GM21360 (cell line): ENCODE measurements around the gene TBL1XR1.

Experiments used
- ATAC-seq: cut with Tn5 transposase; IDR thresholded peaks from one replicate; pipeline ENCODE4 v1.9.1; 2021; ENCODE audit warnings: mild to moderate bottlenecking, moderate library complexity; ENCODE audit not compliant: unreplicated experiment

The TBL1XR1 gene

DNA sequence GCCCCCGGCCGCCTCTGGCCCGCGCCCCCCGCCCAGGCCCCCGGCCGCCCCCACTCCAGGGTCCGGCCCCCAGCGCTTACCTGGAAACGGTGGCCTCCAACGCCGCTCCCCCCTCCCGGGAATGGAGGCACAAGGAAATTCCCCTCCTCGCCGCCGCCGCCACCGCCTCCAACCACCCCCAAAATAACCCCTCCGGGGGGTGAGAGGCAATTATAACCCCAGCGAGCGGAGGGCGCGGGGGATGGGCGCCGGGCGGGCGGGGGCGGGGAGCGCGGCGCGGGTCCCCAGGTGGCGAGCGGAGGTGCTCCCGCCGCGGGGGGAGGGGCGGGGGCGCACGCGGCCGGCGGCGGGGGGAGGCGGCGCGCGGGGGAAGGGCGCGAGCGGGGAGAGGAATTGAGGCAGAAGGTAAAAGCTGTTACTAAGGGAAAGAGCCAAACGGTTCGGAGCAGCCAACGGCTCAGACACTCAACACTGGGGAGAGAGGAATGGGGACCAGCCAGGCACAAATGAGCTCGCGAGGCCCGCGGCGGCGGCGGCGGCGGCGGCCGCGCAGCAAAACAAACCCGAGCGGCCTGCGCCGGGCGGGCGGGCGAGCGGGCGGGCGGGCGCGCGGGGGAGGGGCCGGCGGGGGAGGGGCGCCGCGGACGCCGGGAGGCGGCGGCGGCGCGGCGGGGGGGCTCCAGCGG is at the start of gene TBL1XR1:
TSS of gene TBL1XR1 (minus strand) at position 442 of the 686 bp plus-strand sequence. CDS start 132,505 bp downstream, outside the sequence.
- ATAC-seq, result peak; percentile 40

DNA sequence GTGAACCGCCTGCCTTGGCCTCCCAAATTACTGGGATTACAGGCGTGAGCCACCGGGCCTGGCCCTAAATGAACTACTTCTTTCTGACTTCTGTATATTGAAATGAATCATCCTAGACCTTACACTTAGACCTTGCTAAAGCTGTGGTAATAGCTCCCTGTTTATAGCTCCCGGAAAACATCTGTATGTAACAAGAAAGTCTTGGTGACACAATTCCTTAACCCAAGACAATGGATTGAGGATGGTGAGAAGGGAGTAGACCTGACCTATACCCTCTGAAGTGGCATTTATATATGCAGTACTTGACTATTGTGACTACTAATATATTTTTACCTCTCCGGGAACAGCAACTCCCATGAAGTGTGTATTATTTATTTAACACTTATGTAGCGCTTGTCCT is 48.0 kb upstream of the TBL1XR1 start:
- no peak for ATAC-seq

DNA sequence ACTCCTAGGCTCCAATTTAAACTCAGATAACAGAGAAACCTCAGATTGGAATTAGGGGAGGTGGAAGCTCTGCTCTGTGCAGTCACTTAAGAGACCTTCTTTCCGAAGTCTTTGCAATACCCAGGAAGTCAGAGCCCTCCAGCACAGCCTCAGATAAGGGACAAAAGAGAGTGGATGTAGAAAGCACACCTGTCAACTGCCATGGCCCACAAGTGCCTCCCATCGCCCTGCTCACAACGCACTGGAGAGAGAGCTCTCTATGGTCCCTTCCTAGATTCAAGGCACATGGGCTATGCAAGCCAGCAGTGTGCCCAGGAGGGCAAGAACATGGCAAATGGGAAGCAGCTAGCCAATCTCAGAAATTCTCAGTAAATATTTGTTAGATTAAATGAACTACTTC is 47.3 kb upstream of the TBL1XR1 start:
- ATAC-seq, result no peak

DNA sequence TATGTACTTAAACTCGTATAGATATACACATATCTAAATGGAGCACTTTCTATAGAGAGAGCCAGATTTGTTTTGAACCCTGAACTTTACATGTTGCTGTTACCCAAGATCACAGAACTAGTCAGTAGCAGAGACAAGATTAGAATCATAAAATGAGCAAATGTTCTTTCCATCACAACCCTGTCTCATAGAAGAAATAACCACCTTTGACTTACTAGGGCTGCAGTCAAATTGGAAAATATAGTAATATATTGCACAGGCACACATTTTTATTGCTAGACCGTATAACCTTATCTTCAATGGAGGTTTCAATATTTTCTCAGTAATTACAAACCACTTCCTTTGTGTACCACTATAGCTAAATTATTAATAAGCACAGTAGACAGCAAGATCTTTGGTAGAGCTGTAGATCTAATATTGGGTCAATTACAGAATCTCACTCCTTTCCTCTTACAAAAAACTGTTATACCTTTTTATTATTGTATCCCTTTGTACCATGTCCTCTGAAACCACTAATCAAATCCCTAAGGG is 41.5 kb upstream of the TBL1XR1 start:
- ATAC-seq, result no peak

DNA sequence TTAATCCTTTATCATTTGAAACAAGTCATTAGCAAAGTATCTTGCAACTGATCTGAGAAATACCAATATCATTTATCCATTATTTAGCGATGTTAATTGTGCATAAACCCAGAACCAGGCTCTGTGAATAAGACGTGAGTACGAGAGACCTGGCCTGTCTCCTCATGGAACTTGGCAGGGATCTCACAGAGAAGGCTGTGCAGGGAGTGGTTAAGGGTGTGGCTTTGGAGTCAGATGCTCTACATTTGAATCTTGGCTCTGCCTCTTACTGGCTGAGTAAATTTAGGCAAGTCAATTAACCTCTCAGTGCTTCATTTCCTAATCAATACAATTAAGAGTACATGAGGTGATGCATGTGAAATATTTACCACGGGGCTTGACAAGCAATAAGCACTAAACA is 39.9 kb upstream of the TBL1XR1 start:
- ATAC-seq, result no peak

DNA sequence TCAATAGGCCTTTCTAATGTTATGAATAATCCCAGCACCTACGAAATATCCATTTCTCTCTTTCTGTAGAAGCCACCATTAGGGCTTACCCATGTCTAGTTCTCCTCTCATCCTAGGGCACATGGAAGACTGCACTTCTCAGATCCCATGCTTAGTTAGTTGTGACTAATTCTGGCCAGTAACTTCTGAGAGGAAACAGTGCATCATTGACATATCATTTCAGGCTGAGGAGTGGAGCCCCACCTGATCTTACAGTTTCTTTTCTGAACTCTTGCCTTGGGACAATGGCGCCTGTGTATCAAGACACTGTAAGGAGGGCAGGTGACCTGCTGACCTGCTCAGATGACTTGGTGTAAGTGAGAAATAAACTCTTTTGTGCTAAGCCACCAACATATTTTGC is 39.4 kb upstream of the TBL1XR1 start:
- no peak for ATAC-seq

DNA sequence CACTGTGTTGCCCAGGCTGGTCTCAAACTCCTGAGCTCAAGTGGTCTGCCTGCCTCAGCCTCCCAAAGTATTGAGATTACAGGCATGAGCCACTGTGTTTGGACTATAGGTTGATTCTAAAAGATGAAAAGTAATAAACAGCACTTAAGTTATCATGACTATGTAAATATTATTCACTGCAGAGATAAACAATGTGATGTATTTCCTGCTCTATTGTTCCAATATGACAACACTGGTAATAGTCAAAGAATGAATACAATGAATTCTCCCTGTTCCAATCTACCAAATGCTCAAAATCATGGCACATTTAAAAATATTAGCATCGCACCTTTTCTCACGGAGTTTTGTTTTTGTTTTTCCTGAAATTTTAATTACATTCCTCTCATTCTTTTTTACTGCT is 36.8 kb upstream of the TBL1XR1 start:
- no peak for ATAC-seq

DNA sequence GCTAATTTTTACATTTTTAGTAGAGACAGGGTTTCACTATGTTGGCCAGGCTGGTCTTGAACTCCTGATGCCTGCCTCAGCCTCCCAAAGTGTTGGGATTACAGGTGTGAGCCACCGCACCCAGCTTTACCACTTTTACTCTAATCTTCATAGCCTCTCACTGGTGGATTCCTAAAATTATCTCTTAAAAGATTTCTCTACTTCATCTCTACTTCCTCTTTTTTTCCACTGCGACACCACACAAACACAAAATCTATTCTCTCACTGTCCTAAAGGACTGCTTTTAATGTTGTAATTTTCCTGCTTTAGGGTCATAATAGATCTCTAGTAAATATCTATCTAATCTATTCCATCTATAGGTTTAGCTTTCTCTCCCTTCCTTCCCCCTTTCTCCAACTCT is 34.0 kb upstream of the TBL1XR1 start:
- no peak for ATAC-seq

DNA sequence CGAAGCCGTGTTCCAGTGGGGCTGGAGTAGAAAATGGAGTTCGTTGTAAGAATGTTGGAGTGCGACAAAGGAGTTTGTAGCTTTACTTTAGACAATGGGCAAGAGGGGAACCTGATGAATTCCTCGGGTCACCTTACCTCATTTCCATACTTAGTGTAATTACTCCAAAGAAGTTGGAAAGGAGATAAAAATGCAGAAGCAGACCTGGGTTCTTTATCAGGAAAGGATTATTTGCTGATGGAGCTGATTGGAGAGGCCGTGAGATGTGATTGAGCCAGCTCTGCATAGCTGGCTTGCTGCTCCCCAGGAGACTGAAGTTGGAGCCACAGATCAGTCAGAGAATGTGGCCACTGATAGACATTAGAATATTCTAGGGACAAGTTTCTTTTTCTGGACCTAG is 33.4 kb upstream of the TBL1XR1 start:
- ATAC-seq, result no peak

DNA sequence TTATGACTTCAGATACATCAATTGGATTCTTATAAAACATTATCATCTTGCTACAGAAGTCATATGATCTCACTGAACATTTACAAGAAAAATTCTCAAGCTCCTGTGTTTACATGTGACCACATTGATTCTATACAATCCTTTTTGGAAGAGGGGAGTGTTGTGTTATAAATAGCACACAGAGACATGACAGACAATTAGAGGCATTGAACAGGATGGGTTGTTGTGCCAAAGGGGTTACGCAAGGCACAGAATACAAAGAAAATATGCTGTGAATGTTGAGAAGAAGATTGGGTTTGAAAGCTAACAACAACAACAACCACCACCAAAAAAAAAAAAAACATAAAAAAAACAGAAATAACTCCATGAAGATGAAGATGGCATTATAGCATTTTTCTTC is 32.5 kb upstream of the TBL1XR1 start:
- no peak for ATAC-seq

DNA sequence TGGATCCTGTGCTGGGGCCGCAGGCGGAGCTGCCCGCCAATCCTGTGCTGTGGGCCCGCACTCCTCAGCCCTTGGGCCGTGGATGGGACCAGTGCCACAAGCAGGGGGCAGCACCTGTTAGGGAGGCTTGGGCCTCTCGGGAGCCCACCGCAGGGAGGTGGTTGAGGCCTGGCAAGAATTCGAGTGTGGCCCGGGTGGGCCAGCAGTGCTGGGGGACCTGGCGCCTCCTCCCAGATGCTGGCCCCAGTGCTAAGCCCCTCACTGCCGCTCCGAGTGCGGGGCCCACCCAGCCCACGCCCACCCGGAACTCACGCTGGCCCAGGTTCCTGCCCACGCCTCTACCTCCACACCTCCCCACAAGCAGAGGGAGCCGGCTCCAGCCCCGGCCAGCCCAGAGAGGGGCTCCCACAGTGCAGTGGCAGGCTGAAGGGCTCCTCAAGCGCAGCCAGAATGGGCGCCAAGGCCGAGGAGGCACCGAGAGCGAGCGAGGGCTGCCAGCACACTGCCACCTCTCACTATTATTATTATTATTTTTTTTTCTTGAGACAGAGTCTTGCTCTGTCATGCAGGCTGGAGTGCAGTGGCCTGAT is 31.4 kb upstream of the TBL1XR1 start:
- no peak for ATAC-seq

DNA sequence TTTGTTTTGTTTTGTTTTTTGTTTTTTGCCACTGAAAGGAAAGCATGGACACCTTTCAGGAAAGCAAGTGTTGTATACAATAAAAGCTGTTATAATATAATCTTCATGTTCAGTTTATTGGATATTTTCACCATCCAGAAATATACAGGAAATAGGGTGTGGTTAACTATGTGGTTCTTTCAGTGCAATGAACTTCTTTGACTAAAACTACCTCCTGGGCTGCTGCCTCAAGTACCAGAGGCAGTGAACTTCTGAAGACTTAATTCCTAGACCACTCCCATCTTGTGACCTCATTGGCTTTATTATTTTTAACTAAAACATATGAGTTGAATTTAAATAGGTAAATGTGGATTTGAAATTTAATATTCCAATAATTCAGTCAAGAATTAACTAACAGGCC is 27.1 kb upstream of the TBL1XR1 start:
- ATAC-seq, result no peak

DNA sequence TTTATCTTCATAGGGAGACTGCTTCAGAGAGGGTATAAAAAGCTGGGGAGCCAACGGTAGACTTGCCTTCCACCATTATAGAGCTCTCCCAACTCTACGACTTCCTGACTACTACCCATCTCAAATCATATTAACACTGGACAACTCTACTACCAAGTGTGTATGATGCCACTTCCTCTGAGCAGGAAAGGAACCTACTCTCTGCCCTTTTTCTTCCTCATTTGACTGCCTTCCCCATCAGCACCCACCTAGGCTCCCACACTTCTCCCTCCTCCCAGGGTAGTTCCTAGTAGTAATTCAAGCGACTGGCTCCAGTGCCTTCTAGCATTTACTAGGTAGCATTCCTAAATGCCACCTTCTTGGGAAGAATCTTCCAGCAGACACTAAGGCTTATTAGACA is 24.5 kb upstream of the TBL1XR1 start:
- ATAC-seq, result no peak

DNA sequence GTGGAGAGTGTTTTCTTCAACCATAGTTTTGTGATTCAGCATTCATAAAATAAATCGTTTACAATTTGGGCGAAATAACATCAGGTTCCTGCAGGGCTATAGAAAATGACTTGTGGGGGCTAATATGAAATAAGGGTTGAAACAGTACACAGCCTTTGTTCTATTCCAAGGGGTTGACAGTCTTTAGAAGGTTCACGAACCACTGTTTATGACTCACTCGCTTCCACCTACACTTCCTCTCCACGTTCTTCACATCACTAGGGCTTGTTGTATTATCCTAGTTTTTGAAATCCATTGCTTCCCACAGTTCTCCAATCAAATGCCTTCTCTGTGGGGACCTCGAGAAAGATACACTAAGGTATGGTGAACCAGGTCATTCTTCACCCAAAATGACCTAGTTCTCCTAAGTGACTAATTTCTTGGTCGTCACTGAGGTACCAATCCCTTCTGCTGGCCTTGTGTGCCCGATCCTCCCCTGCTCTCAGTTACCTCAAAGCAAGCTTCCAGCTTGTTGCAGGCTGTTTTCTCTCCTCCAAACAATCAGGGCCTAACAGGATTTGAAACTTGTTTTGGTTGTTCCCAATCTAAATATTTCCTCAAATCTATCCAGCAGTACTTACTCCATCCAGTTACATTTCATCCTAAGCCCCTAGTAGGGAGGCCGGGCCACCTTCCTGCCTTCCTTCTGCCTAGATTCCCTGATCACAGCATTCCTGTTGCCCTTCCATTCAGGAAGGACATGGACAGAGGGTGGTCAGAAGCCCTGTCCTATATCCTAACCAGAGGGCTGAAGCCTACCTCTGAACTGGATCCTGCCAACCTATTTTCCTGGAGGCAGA is 23.1 kb upstream of the TBL1XR1 start:
- no peak for ATAC-seq

DNA sequence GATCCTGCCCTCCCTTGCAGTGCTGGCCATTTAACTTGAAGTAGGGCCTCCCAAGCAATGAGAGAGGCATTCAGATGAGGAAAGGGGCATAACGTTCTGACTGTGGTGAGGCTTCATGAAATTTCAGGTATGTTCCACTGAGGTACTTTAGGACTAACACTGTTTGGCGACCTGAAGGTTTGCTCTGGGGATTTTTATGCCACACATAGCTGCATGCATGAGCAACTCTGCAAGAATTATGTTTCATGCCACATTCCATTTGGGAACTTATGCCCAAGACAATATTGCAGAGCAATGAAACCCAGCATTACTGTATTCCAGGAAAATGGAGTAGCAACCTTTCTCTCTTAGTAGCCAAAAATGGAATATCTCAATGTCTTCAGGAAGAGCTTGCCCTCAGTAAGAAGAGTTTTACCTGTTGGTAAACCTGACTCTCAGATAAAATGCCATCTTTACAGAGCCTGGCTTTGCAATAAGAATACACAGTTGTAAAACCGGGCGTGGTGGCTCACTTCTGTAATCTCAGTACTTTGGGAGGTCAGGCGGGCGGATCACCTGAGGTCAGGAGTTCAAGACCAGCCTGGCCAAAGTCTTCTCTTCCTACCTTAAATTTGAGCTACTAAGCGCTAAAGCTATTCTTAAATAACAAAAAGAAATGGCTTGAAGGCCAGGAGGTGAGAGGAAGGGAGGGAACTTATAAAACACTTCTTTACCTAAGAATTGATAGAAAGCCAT is 16.7 kb upstream of the TBL1XR1 start:
- no peak for ATAC-seq

DNA sequence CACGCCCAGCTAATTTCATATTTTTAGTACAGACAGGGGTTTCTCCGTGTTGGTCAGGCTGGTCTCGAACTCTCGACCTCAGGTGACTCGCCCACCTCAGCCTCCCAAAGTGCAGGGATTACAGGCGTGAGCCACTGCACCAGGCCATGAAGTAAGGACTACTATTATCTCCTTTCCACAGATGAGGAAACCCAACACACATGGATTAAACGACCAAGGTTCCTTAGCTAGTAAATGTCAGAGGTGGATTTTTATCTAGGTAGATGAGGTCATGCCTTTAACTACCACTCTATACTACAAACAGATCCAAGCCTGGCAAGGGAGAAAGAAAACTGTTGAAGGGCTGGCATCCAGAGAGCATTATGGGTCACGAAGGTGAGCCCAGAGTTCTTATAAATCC is 15.5 kb upstream of the TBL1XR1 start:
- ATAC-seq, result no peak

DNA sequence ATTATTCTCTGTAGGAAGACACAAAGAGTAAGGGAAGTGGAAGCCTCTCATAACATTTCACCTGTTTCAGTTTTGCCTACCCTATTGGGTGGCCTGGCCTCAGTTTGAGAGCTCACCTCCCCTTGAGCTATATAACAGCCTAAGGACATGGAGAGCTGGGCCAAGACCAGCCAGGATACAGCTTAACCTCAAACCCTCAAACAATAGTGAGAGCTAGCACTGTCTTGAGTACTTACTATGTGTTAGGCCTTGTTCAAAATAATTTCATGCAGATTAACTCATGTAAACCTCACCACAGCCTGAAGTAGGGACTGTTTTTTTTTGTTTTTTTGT is 15.0 kb upstream of the TBL1XR1 start:
- no peak for ATAC-seq

DNA sequence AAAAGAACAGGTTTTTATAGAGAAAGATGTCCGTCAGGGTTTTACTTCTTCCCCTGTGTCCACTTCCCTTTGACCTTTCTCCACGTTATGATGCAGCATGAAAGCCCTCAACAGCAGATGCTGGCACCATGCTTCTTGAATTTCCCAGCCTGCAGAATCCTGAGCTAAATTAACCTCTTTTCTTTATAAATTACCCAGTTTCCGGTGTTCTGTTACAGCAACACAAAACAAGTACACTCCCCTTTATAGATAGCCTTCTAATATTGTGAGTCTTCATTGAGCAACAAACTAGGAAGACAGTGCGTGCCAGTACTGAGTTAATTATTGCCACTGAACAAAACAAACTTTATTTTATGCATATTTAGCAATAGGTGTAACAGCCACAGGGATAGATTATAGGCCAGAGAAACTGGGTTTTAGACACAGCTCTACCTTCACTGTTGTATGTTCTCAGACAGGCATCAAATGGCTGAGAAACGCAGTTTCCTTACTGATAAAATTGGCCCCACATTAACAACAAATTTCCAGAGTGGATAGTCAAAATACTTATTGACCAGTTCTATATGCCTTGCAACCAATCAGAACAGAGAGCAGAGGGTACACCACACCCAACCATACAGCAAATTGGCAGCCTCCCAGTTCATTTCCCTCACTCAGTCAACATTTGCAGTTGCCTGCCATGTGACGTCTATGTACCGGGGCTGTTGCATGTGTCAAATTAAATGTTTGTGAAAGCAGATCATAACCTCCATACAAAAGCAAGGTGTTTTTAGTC is 14.4 kb upstream of the TBL1XR1 start:
- no peak for ATAC-seq

DNA sequence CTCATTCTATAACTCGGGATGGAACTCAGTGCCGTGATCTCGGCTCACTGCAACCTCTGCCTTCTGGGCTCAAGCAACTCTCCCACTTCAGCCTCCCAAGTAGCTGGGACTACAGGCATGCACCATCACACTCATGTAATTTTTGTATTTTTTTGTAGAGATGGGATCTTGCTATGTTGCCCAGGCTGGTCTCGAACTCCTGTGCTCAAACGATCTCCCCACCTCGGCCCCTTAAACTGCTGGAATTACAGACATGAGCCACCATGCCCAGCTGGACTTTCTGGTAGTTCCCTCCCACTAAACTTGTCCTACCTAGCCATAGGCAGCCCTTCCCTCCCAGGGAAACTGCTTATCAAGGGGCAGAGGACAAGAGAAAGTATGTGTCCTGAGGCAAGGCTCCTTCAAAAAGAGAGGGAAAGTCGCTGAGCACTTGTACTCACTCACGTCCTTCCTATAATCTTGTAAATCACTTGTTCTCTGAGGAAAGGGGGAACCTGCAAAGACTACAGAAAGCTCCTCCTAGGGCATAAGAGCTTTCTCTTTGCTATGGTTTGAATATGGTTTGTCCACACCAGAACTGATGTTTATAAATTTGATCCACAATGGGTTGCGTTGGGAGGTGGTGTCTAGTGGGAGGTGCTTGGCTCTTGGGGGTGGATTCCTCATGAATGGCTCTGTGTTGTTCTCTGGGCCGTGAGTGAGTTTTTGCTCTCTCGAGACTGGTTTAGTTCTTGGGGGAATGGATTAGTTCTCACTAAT is 13.6 kb upstream of the TBL1XR1 start:
- no peak for ATAC-seq

DNA sequence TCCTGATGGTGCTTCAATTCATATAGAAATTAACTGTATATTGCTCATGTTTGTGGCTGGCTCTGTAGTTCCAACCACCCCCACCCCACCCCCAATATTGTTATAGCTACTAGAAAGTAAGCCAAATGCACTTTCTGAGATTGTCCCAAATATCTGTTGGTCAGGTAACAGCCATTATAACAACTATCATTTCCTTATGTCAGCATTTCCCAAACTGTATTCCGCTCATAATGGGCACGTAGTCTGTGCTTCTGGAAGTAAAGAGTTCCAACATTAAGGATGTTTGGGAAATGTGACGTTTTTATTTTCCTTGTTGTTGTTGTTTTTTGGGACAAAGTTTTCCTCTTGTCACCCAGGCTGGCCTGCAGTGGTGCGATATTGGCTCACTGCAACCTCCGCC is 12.2 kb upstream of the TBL1XR1 start:
- no peak for ATAC-seq
